Measurements from ENCODE around the gene AK5. TPM values are rescaled to one million over a fixed set of nuclear protein-coding genes. Genes with fewer than 3 reads are reported as not detected.

The AK5 gene
- total RNA-seq, 1 experiment from 2014 or later = 0.11 TPM

GRCh38 chr1:77565321-77565720, 283.5 kb downstream of the AK5 start:
- peak; percentile 32 for DNase-seq (ENCODE audit: low read depth, low spot score)
- in situ Hi-C loops (cut with HindIII; ENCODE audit: low pct_unique_long_range_greater_than_20kb, low sequenced_read_pairs) = no loop called here

DNA sequence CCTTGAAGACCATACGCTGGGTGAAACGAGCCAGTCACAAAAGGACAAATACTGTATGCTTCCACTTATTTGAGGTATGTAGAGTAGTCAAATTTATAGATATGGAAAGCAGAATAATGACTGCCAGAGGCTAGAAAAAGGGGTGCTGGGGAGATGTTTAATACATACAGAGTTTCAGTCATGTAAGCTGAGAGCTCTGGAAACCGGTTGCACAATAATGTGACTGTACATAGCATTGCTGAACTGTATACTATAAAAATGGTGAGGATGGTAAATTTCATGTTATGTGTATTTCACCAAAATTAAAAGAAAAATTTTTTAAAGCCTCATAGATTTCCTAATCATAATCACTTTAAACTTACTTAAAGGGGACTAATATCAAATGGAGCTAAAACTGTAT, 289.8 kb downstream of the AK5 start:
- no peak for DNase-seq (ENCODE audit: low read depth, low spot score)
- in situ Hi-C loops (cut with HindIII; ENCODE audit: low pct_unique_long_range_greater_than_20kb, low sequenced_read_pairs) = no loop called here

DNA sequence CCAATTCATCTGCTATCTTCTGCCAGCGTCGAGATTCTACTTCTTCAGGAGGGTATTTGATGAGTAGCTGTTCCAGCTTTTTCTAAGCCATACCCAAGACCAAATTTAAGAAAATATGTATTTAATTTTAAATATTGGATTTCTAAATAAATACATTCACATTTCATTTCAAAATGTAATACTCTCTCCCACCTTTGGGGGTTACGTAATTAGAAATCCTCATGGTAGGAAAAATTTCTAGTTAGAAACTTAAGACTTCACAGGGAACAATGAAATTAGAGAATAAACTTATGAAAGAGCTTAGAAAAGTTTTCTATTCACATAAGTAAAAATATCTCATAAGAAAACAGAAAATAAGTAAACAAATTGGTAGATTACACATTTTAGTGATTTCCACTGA, 297.7 kb downstream of the AK5 start:
- in situ Hi-C loops (cut with HindIII; ENCODE audit: low pct_unique_long_range_greater_than_20kb, low sequenced_read_pairs) = no loop called here
- no peak for DNase-seq (ENCODE audit: low read depth, low spot score)

- in situ Hi-C loops (cut with HindIII; ENCODE audit: low pct_unique_long_range_greater_than_20kb, low sequenced_read_pairs) = no loop called here
- DNase-seq (ENCODE audit: low read depth, low spot score) = no peak
These were observed 301.1 kb downstream of the AK5 start for GRCh38 chr1:77582905-77583304.

DNA sequence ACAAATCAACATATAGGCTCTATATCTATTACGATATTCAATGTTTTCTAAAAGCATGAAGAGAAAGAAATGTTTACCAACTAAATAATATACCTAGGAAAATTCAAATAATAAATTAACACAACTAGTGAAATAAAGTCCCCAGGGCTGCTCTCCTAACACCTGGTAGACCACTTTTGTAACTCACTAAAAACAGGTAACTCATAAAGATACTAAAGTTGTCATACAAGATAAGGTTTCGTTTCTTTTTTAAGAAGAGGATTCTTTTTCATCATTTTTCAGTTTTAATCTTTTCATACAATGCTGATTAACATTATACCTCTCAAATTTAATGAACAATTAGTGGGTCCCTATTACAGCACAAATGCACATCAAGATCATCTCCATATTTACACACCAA, 301.7 kb downstream of the AK5 start:
- in situ Hi-C loops (cut with HindIII; ENCODE audit: low pct_unique_long_range_greater_than_20kb, low sequenced_read_pairs) = no loop called here
- no peak for DNase-seq (ENCODE audit: low read depth, low spot score)

- in situ Hi-C loops (cut with HindIII; ENCODE audit: low pct_unique_long_range_greater_than_20kb, low sequenced_read_pairs) = no loop called here
- peak; percentile 57 for DNase-seq (ENCODE audit: low read depth, low spot score)
These were observed 303.1 kb downstream of the AK5 start for GRCh38 chr1:77584884-77585283.

- in situ Hi-C loops (cut with HindIII; ENCODE audit: low pct_unique_long_range_greater_than_20kb, low sequenced_read_pairs) = no loop called here
- peak; percentile 10 for DNase-seq (ENCODE audit: low read depth, low spot score)
These were observed 303.9 kb downstream of the AK5 start for GRCh38 chr1:77585610-77586314.

DNA sequence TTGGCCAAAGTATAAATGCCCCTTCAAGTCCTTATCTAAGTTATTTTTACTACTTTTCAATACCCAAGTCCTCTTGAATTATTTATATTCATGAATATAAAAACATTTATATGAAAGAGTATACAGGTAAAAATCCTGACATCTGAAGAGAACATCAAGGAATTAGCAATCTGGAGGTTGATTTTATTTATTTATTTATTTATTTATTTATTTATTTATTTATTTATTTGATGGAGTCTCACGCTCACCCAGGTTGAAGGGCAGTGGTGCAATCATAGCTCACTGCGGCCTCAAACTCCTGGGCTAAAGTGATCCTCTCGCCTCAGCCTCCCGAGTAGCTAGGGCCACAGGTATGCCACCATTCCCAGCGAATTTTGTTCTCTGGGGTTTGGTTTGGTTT, 307.4 kb downstream of the AK5 start:
- no peak for DNase-seq (ENCODE audit: low read depth, low spot score)
- in situ Hi-C loops (cut with HindIII; ENCODE audit: low pct_unique_long_range_greater_than_20kb, low sequenced_read_pairs) = no loop called here

DNA sequence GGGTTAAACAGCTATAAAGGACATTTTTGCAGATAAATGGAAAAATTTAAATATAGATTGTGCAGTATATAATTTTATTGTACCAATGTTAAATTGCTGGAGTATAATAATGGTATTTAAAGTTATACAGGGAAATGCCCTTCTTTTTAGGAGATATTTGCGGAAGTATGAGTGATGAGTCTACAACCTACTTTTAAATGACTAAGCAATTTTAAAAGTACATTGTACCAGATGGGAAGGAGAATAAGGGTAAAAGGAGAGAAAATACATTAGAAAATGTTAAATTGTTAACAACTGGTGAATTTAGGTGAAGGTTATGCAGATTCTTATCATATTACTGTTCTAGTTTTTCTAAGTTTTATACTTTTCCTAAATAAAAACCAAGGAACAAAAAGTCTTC, 308.8 kb downstream of the AK5 start:
- in situ Hi-C loops (cut with HindIII; ENCODE audit: low pct_unique_long_range_greater_than_20kb, low sequenced_read_pairs) = no loop called here
- no peak for DNase-seq (ENCODE audit: low read depth, low spot score)

- in situ Hi-C loops (cut with HindIII; ENCODE audit: low pct_unique_long_range_greater_than_20kb, low sequenced_read_pairs) = no loop called here
- no peak for DNase-seq (ENCODE audit: low read depth, low spot score)
These were observed 311.1 kb downstream of the AK5 start for GRCh38 chr1:77592906-77593305.

DNA sequence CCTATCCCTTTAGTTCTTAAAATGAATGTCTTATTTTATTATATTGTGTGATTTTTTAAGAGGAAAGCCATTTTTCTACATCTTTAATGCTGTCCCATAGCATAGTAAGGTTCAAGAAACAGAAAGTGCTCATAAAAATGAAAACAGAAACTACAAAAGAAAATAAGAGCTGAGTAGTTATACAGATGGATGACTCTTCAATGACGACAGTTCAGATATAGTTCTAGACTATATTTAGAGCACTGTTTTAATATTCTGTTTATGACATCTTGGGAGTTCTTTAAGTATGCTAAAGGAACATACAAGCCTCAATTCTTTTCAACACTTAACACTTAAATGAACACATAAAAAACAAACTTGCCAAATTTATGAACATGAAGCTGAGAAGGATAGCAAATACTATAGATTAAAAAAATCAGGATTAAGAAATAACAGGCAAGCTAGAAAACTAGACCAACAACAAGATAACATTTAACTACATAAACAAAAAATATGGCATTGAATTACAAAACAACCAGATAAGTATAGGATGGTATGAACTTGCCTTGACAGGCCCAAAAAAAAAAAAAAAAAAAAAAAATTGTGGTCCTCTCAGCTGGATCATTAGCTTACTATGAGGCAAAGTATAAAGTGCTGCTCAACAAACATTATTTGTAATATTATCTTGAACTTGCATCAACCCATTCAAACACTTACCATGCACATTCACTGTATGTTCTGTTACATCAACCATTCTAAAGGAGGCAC, 312.7 kb downstream of the AK5 start:
- no peak for DNase-seq (ENCODE audit: low read depth, low spot score)
- in situ Hi-C loops (cut with HindIII; ENCODE audit: low pct_unique_long_range_greater_than_20kb, low sequenced_read_pairs) = no loop called here

GRCh38 chr1:77597310-77597709, 315.5 kb downstream of the AK5 start:
- in situ Hi-C loops (cut with HindIII; ENCODE audit: low pct_unique_long_range_greater_than_20kb, low sequenced_read_pairs) = no loop called here
- no peak for DNase-seq (ENCODE audit: low read depth, low spot score)

- in situ Hi-C loops (cut with HindIII; ENCODE audit: low pct_unique_long_range_greater_than_20kb, low sequenced_read_pairs) = no loop called here
- DNase-seq (ENCODE audit: low read depth, low spot score) = peak; percentile 96
These were observed 323.6 kb downstream of the AK5 start for GRCh38 chr1:77605246-77606026.

DNA sequence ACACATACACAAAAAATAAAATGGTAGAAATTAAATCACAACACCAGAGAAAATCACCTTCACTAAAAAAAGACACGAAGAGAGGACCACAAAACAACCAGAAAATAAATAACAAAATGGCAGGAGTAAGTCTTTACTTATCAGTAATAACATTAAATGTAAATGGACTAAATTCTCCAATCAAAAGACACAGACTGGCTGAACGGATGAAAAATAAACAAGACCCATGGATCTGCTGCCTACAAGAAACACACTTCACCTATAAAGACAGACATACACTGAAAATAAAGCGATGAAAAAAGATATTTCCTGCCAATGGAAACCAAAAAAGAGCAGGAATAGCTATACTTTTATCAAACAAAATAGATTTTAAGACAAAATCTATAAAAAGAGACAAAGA, 327.1 kb downstream of the AK5 start:
- no peak for DNase-seq (ENCODE audit: low read depth, low spot score)
- in situ Hi-C loops (cut with HindIII; ENCODE audit: low pct_unique_long_range_greater_than_20kb, low sequenced_read_pairs) = no loop called here

Small RNAs within 50 kb of the gene (small RNA-seq; reads per million reads assigned to genes)
- gene RNU7-8P = 0 reads per million in 2 experiments

Other genes starting within 250 kb of the AK5 start
- gene PIGK, start 62.6 kb upstream of the AK5 start, total RNA-seq (2014; rRNA removed; shearing (Covaris generic)) = 56.7 and 64.7 TPM in 2 replicates

Data from SK-MEL-5 (cell line).